Measurements from ENCODE around the gene PCK1. TPM values are rescaled to one million over a fixed set of nuclear protein-coding genes. Genes with fewer than 3 reads are reported as not detected.
"Not testable (repeated sequence)": the region's sequence is repeated elsewhere in the genome, so short reads cannot be mapped to it uniquely, and the experiment has no call there.

PCK1 gene
- total RNA-seq: 1 to 10 TPM in 1 of 4 donors, under 1 TPM in 3; 0.25 to 4.1 (median 0.61) TPM
- 1.0 TPM for polyA plus RNA-seq
- long read RNA-seq, donor 1: 0 reads
- long read RNA-seq, donor 2: 0 reads
- long read RNA-seq, donor 3, partial matches to known transcripts: 0 of 1 reads
- long read RNA-seq, donor 3, other reads (novel, unspliced or antisense): 0 of 1 reads
- long read RNA-seq, donor 4: 0 reads

DNA sequence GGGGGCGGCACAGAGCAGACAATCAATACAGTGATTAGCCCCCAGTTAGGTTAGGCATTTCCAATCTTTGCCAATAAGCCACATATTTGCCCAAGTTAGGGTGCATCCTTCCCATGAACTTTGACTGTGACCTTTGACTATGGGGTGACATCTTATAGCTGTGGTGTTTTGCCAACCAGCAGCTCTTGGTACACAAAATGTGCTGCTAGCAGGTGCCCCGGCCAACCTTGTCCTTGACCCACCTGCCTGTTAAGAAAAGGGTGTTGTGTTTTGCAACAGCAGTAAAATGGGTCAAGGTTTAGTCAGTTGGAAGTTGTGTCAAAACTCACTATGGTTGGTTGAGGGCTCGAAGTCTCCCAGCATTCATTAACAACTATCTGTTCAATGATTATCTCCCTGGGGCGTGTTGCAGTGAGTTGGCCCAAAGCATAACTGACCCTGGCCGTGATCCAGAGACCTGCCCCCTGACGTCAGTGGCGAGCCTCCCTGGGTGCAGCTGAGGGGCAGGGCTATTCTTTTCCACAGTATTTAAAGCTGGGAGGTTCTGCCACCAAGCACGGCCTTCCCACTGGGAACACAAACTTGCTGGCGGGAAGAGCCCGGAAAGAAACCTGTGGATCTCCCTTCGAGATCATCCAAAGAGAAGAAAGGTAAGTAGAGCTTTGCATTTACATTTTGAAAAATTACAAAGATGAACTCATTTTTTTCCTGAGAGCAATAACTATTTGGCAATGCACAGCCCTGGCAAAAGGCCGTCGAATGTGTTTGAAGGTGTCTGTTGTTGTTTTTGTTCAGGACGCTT, at the start of gene PCK1:
Gene PCK1 (plus strand): TSS at position 557 of the 802 bp plus-strand sequence. CDS start 302 bp downstream, outside the sequence.
- Histone ChIP-seq H3K4me1 (ENCODE audit: control insufficient read depth, insufficient read depth, low read length) (no peaks in the 10 kb centered on the region), H3K9me3 (ENCODE audit: control insufficient read depth, low read length) (no peaks in the 10 kb centered on the region), H3K27me3 (ENCODE audit: control insufficient read depth, insufficient read depth) (no peaks in the 10 kb centered on the region), H3K4me3 (ENCODE audit: low read length) (no peak within 1 kb of the TSS), H3K27ac (ENCODE audit: low read length) (no peak within 1 kb of the TSS)
- intact Hi-C loops (cut with DNase I): no loop called here
- WGBS: 48% methylated on average over 14 of the region's 14 CpGs
- DNase-seq (peak; percentile 73 to 81 (median 81)), ATAC-seq (peak; percentile 78 to 92)

DNA sequence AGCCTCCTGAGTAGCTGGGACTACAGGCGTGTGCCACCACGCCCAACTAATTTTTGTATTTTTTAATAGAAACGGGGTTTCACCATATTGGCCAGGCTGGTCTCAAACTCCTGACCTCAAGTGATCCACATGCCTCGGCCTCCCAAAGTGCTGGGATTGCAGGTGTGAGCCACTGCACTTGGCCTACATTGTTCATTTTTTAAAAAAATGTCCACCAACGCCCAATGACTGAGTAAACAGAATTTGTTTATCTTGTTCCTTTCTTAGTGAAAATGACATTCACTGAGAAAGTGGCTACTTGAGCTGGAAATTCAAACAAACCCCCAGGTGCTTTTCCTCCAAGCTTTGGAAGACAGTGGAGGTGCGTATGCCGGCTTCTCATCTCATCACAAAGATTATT, 49.2 kb upstream of the PCK1 start:
- intact Hi-C loops (cut with DNase I): loop anchor here in 2 of 4 donors (5.0 kb wide), 3 partner anchors 81 to 701 kb away; no protein-coding TSS in a partner anchor
- not testable (repeated sequence) for H3K27me3 ChIP-seq (ENCODE audit: control insufficient read depth, insufficient read depth)
- 89% methylated on average over 7 of the region's 7 CpGs for WGBS

DNA sequence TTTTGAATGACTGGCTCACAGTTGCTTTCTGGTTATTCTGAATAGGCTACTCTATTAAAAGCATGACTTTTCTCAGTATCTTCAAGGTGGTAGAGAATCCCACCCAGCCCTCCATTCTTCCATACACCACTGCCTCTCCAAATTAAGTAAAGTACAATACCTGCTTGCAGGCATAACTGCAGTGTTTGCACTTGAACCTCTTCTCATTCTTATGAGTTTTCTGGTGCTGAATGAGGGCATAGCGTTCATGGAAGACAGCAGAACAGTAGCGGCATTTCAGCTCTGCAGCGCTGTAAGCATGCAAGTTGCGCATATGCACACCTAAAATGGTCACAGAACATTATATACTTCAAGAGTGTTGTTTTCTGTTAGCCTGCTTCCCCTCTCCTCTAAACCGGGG, 48.5 kb upstream of the PCK1 start:
- Histone ChIP-seq H3K9me3 (ENCODE audit: control insufficient read depth, low read length) (no peaks in the 10 kb centered on the region), H3K27me3 (ENCODE audit: control insufficient read depth, insufficient read depth) (no peaks in the 10 kb centered on the region), H3K27ac (ENCODE audit: low read length) (no peak overlapping the region), H3K4me1 (ENCODE audit: control insufficient read depth, insufficient read depth, low read length) (no peaks in the 10 kb centered on the region), H3K4me3 (ENCODE audit: low read length) (no peak overlapping the region)
- intact Hi-C loops (cut with DNase I): loop anchor here in 2 of 4 donors (5.0 kb wide), 3 partner anchors 80 to 700 kb away; no protein-coding TSS in a partner anchor
- DNase-seq: no peak
- ATAC-seq: no peak
- WGBS: 74% methylated on average over 5 of the region's 5 CpGs

More for the DNA sequence above, 49.2 kb upstream of the PCK1 start:
- not testable (repeated sequence) for H3K4me3 ChIP-seq (ENCODE audit: low read length); DNase-seq; H3K9me3 ChIP-seq (ENCODE audit: control insufficient read depth, low read length); H3K27ac ChIP-seq (ENCODE audit: low read length); H3K4me1 ChIP-seq (ENCODE audit: control insufficient read depth, insufficient read depth, low read length); ATAC-seq

DNA sequence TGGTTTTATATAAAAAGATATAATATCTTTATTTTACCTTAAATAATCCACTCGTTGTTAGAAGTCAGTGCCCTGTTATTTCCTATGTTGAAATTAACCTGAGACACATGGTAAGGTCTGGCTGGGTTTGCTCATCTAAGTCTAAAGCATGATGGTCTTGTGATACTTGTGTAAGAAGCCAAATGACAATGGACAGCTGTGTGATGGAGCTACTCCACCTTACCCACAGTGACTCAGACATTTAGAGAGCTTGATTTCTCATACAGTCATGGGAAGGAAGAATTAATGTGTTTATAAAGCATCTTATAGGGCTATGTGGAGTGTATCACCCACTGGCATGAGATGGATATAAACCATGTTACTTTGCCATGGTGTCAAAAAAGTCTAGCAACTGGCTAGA, 47.7 kb upstream of the PCK1 start:
- DNase-seq (no peak), ATAC-seq (no peak)
- intact Hi-C loops (cut with DNase I): loop anchor here in 2 of 4 donors (5.0 kb wide), 3 partner anchors 79 to 699 kb away; no protein-coding TSS in a partner anchor
- Histone ChIP-seq H3K27me3 (ENCODE audit: control insufficient read depth, insufficient read depth) (no peaks in the 10 kb centered on the region), H3K27ac (ENCODE audit: low read length) (no peak overlapping the region), H3K4me3 (ENCODE audit: low read length) (no peak overlapping the region), H3K9me3 (ENCODE audit: control insufficient read depth, low read length) (no peaks in the 10 kb centered on the region), H3K4me1 (ENCODE audit: control insufficient read depth, insufficient read depth, low read length) (no peaks in the 10 kb centered on the region)
- 71% methylated on average over 1 of the region's 1 CpG for WGBS

DNA sequence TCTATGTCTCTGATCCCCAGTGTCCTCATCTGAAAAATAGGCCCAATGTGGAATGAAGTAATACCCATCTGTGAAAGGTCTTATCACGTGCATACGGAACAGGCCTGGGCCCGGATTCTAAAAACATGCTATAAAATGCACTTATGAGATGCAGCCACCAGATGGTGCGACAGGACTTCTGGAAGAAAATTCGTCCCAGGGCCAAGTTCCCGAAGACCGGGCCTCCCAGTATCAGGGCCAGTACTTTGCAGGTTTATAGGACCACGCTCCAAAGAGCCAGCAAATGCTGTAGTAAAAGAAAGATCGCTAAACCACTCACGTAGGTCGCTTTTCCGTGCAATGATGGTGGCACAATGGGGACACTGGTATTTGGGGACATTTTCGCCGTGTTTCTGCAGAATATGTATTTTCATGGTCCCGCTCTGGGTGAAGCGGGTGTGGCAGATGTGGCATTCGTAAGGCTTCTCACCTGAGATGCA, 46.6 kb upstream of the PCK1 start:
- peak; percentile 85 to 89 for ATAC-seq
- Histone ChIP-seq H3K4me3 (ENCODE audit: low read length) (no peak overlapping the region), H3K9me3 (ENCODE audit: control insufficient read depth, low read length) (no peaks in the 10 kb centered on the region), H3K27ac (ENCODE audit: low read length) (no peak overlapping the region), H3K4me1 (ENCODE audit: control insufficient read depth, insufficient read depth, low read length) (no peaks in the 10 kb centered on the region), H3K27me3 (ENCODE audit: control insufficient read depth, insufficient read depth) (no peaks in the 10 kb centered on the region)
- WGBS: 32% methylated on average over 17 of the region's 17 CpGs
- intact Hi-C loops (cut with DNase I): loop anchor here (1.0 to 5.0 kb wide), 7 partner anchors 78 to 698 kb away; no protein-coding TSS in a partner anchor
- peak; percentile 67 to 78 (median 75) for DNase-seq

DNA sequence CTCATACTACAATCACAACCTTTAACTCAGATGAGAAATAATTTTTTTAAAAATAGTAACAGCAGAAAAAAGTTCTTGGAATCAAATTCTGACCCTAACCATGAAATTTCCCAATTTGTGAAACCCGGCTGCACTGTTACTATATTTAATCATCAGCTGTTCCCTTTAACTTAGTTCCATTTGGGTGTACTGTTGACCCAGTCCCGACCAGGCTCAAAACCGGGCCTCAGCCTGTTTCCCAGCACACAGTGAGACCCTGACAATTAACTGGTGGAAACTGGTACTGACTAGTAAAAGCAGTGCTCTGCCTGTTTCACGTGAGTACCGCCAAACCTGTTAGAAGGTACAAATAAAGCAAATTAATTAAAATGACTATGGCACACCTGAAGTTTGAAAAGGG, 43.0 kb upstream of the PCK1 start:
- DNase-seq (no peak), ATAC-seq (no peak)
- H3K27ac ChIP-seq (ENCODE audit: low read length): no peak overlapping the region
- no peaks in the 10 kb centered on the region for H3K4me1 ChIP-seq (ENCODE audit: control insufficient read depth, insufficient read depth, low read length)
- H3K9me3 ChIP-seq (ENCODE audit: control insufficient read depth, low read length): no peaks in the 10 kb centered on the region
- intact Hi-C loops (cut with DNase I): loop anchor here in 1 of 4 donors (5.0 kb wide), 1 partner anchor 694 kb away; no protein-coding TSS in a partner anchor
- no peaks in the 10 kb centered on the region for H3K27me3 ChIP-seq (ENCODE audit: control insufficient read depth, insufficient read depth)
- 82% methylated on average over 5 of the region's 5 CpGs for WGBS
- no peak overlapping the region for H3K4me3 ChIP-seq (ENCODE audit: low read length)

DNA sequence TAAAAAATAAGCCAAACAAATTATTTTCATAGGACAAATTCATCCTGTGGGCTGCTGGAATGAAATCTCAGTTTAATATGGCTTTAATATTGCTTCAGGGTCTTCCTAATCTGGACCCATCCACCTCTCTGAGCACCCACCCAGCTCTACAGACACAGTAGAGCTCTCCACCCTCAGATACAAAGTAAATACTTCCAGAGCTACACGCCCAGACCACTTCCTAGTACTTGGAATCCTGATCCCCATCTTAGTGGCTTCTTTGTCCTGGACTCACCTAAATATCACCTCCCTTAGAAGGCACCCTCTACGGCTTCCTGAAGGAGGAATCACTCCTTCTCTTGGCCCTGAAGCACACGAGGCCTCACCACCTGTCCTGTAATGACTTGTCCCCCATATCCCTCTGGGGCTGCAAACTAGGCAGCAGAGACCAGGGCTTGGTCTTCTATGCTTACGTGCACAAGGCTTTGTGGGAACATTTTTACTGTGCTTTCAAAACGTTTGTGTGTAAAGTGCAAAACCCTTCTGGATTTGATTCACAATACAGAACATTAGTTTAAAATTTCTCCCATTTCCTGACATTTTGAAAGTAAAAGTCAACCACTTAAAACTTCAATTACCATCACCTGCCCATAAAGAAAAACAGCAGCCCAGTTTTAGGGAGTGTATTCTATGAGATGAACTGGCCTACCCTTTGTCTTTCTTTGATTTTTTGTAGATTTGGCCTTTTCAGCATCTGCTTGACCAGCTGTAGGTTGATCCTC, 38.4 kb upstream of the PCK1 start:
- Histone ChIP-seq H3K4me3 (ENCODE audit: low read length) (no peak overlapping the region), H3K9me3 (ENCODE audit: control insufficient read depth, low read length) (no peaks in the 10 kb centered on the region), H3K27me3 (ENCODE audit: control insufficient read depth, insufficient read depth) (no peaks in the 10 kb centered on the region), H3K27ac (ENCODE audit: low read length) (no peak overlapping the region), H3K4me1 (ENCODE audit: control insufficient read depth, insufficient read depth, low read length) (no peaks in the 10 kb centered on the region)
- intact Hi-C loops (cut with DNase I): loop anchor here in 1 of 4 donors (5.0 kb wide), 1 partner anchor 685 kb away; no protein-coding TSS in a partner anchor
- no peak for DNase-seq
- ATAC-seq: no peak
- 68% methylated on average over 5 of the region's 5 CpGs for WGBS

DNA sequence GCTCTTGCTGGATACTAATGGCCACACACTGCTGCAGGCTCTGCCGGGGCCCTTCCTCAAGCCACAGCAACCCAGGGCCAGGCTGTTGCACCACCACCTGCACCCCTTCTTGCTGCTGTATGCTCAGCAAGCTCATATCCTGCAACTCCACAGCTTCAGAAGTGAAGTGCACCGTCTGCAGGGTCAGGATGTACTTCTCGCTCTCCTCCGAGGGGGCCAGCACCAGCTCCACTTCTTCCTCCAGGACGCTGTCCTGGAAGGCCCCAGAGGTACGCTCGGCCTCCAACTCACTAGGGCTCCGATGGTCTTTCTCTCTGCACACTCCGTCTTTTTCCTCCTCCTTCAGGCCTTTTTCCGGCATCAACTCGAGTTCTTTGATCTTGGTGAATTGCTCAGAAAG, 37.1 kb upstream of the PCK1 start:
- H3K9me3 ChIP-seq (ENCODE audit: control insufficient read depth, low read length): no peaks in the 10 kb centered on the region
- ATAC-seq: no peak
- intact Hi-C loops (cut with DNase I): loop anchor here in 1 of 4 donors (5.0 kb wide), 1 partner anchor 684 kb away; no protein-coding TSS in a partner anchor
- WGBS: 88% methylated on average over 11 of the region's 11 CpGs
- H3K4me1 ChIP-seq (ENCODE audit: control insufficient read depth, insufficient read depth, low read length): no peaks in the 10 kb centered on the region
- no peak overlapping the region for H3K27ac ChIP-seq (ENCODE audit: low read length)
- no peaks in the 10 kb centered on the region for H3K27me3 ChIP-seq (ENCODE audit: control insufficient read depth, insufficient read depth)
- DNase-seq: no peak
- H3K4me3 ChIP-seq (ENCODE audit: low read length): no peak overlapping the region

DNA sequence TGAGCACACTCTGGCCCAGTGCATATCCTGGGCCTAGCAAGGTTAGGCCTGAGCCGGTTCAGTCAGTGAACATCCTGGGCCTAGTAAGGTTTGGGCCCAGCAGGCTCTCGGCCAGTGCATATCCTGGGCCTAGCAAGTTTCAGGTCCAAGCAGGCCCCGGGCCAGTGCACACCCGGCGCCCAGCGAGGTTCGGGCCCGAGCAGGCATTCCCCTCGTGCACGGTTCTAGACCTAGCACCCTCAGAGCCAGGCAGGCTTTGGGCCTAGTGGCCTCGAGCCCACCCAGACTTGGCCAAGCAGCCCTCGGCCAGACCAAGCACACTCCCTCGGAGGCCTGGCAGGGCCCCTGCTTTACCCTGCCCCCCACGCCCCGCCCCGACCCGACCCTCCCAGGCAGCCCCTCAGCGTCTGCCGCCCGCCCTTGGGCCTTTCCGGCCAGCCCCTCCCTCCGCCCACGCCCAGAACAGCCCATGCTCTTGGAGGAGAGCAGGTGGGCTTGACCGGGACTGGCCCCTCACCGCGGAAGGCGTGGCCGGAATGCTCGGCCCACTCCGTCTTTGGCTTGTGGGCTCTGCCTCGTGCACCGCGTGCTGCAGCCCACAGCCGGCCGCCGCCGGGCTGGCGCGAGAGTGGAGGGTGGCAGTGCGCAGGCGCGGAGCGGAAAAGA, 36.3 kb upstream of the PCK1 start, which contains the start of gene CTCFL:
Gene CTCFL (minus strand): TSS at position 630 of the 666 bp plus-strand sequence. CDS start 935 bp downstream, outside the sequence.
- DNase-seq (no peak), ATAC-seq (peak in 1 of 2 donors; percentile 30)
- no peaks in the 10 kb centered on the region for H3K9me3 ChIP-seq (ENCODE audit: control insufficient read depth, low read length)
- no peaks in the 10 kb centered on the region for H3K27me3 ChIP-seq (ENCODE audit: control insufficient read depth, insufficient read depth)
- H3K27ac ChIP-seq (ENCODE audit: low read length): no peak within 1 kb of the TSS
- H3K4me1 ChIP-seq (ENCODE audit: control insufficient read depth, insufficient read depth, low read length): no peaks in the 10 kb centered on the region
- H3K4me3 ChIP-seq (ENCODE audit: low read length): no peak within 1 kb of the TSS
- intact Hi-C loops (cut with DNase I): loop anchor here in 1 of 4 donors (5.0 kb wide), 1 partner anchor 683 kb away; no protein-coding TSS in a partner anchor
- WGBS: 90% methylated on average over 43 of the region's 43 CpGs

Data from right cardiac atrium (tissue), 5 donors.